GM18499 (cell line): Measurements from ENCODE around the gene PDE11A.
"Not testable (repeated sequence)": the region's sequence is repeated elsewhere in the genome, so short reads cannot be mapped to it uniquely, and the experiment has no call there.

Experiments used
- ATAC-seq: cut with Tn5 transposase; IDR thresholded peaks from one replicate; pipeline ENCODE4 v1.9.1; 2021; ENCODE audit warnings: moderate number of reproducible peaks; ENCODE audit not compliant: insufficient read depth, unreplicated experiment

Gene PDE11A

GRCh38 chr2:178075006-178075326 lies 2.4 kb upstream of the PDE11A start:
- ATAC-seq: no peak

- ATAC-seq: no peak
Observed at GRCh38 chr2:178074123-178075005, 1.8 kb upstream of the PDE11A start.

- ATAC-seq: no peak
Observed at GRCh38 chr2:178072000-178072382, 586 bp downstream of the PDE11A start.

GRCh38 chr2:178070824-178071223 lies 1.8 kb downstream of the PDE11A start:
- ATAC-seq: no peak

GRCh38 chr2:178069551-178069950 lies 3.0 kb downstream of the PDE11A start:
- ATAC-seq: no peak

- no peak for ATAC-seq
Observed at GRCh38 chr2:178068823-178069454, 3.6 kb downstream of the PDE11A start.

GRCh38 chr2:178066890-178067669 lies 5.5 kb downstream of the PDE11A start:
- ATAC-seq: no peak

GRCh38 chr2:178066324-178066723 lies 6.3 kb downstream of the PDE11A start:
- ATAC-seq: no peak

- ATAC-seq: no peak
Observed at GRCh38 chr2:178059681-178060080, 12.9 kb downstream of the PDE11A start.

GRCh38 chr2:178059111-178059510 lies 13.5 kb downstream of the PDE11A start:
- ATAC-seq: no peak

- no peak for ATAC-seq
Observed at GRCh38 chr2:178057179-178057680, 15.3 kb downstream of the PDE11A start.

- ATAC-seq: no peak
Observed at GRCh38 chr2:178056345-178056744, 16.2 kb downstream of the PDE11A start.

- not testable (repeated sequence) for ATAC-seq
Observed at GRCh38 chr2:178051257-178051656, 21.3 kb downstream of the PDE11A start.

- no peak for ATAC-seq
Observed at GRCh38 chr2:178047391-178047790, 25.2 kb downstream of the PDE11A start.

GRCh38 chr2:178044836-178045235 lies 27.7 kb downstream of the PDE11A start:
- ATAC-seq: no peak

GRCh38 chr2:178043266-178043665 lies 29.3 kb downstream of the PDE11A start:
- ATAC-seq: no peak

GRCh38 chr2:178033583-178033982 lies 39.0 kb downstream of the PDE11A start:
- ATAC-seq: not testable (repeated sequence)

GRCh38 chr2:178029342-178029741 lies 43.2 kb downstream of the PDE11A start:
- no peak for ATAC-seq

GRCh38 chr2:178025551-178026185 lies 46.9 kb downstream of the PDE11A start:
- ATAC-seq: no peak

- ATAC-seq: no peak
Observed at GRCh38 chr2:178018141-178018540, 54.4 kb downstream of the PDE11A start.
